Measurements from ENCODE around the gene PIEZO2.
"Not testable (repeated sequence)": the region's sequence is repeated elsewhere in the genome, so short reads cannot be mapped to it uniquely, and the experiment has no call there.

PIEZO2 gene

GRCh38 chr18:11149441-11150270 is at the start of gene PIEZO2:
PIEZO2 (minus strand) TSS chr18:11149569; CDS start chr18:11148588, 981 bp downstream.
- no peak for DNase-seq (ENCODE audit: low read depth)

- DNase-seq (ENCODE audit: low read depth) = no peak
These were observed 34.3 kb upstream of the PIEZO2 start for GRCh38 chr18:11183637-11184036.

GRCh38 chr18:11181629-11182028 is 32.3 kb upstream of the PIEZO2 start:
- not testable (repeated sequence) for DNase-seq (ENCODE audit: low read depth)

- no peak for DNase-seq (ENCODE audit: low read depth)
These were observed 30.7 kb upstream of the PIEZO2 start for GRCh38 chr18:11179959-11180519.

- peak; percentile 72 for DNase-seq (ENCODE audit: low read depth)
These were observed 29.7 kb upstream of the PIEZO2 start for GRCh38 chr18:11178951-11179549.

GRCh38 chr18:11177382-11177781 is 28.0 kb upstream of the PIEZO2 start:
- no peak for DNase-seq (ENCODE audit: low read depth)

GRCh38 chr18:11176481-11176881 is 27.1 kb upstream of the PIEZO2 start:
- DNase-seq (ENCODE audit: low read depth) = peak; percentile 20

GRCh38 chr18:11175266-11175979 is 26.1 kb upstream of the PIEZO2 start:
- peak; percentile 42 for DNase-seq (ENCODE audit: low read depth)

GRCh38 chr18:11174179-11174578 is 24.8 kb upstream of the PIEZO2 start:
- not testable (repeated sequence) for DNase-seq (ENCODE audit: low read depth)

- no peak for DNase-seq (ENCODE audit: low read depth)
These were observed 18.4 kb upstream of the PIEZO2 start for GRCh38 chr18:11167778-11168177.

GRCh38 chr18:11165952-11166351 is 16.6 kb upstream of the PIEZO2 start:
- DNase-seq (ENCODE audit: low read depth) = no peak

- no peak for DNase-seq (ENCODE audit: low read depth)
These were observed 15.8 kb upstream of the PIEZO2 start for GRCh38 chr18:11165138-11165537.

GRCh38 chr18:11163665-11164064 is 14.3 kb upstream of the PIEZO2 start:
- no peak for DNase-seq (ENCODE audit: low read depth)

GRCh38 chr18:11162889-11163288 is 13.5 kb upstream of the PIEZO2 start:
- DNase-seq (ENCODE audit: low read depth) = no peak

GRCh38 chr18:11162462-11162861 is 13.1 kb upstream of the PIEZO2 start:
- DNase-seq (ENCODE audit: low read depth) = no peak

- DNase-seq (ENCODE audit: low read depth) = no peak
These were observed 10.9 kb upstream of the PIEZO2 start for GRCh38 chr18:11160313-11160712.

GRCh38 chr18:11159844-11160243 is 10.5 kb upstream of the PIEZO2 start:
- no peak for DNase-seq (ENCODE audit: low read depth)

GRCh38 chr18:11156978-11157377 is 7.6 kb upstream of the PIEZO2 start:
- DNase-seq (ENCODE audit: low read depth) = no peak

GRCh38 chr18:11155034-11155759 is 5.8 kb upstream of the PIEZO2 start:
- DNase-seq (ENCODE audit: low read depth) = peak; percentile 71

GRCh38 chr18:11154368-11154989 is 5.1 kb upstream of the PIEZO2 start:
- DNase-seq (ENCODE audit: low read depth) = peak; percentile 43

GRCh38 chr18:11153097-11153496 is 3.7 kb upstream of the PIEZO2 start:
- no peak for DNase-seq (ENCODE audit: low read depth)

- no peak for DNase-seq (ENCODE audit: low read depth)
These were observed 874 bp upstream of the PIEZO2 start for GRCh38 chr18:11150271-11150615.

Data from fibroblast of gingiva (primary cell).